ENCODE results near the gene RDH8.
A peak's percentile ranks its signal among the peaks of the same experiment; 100 is the strongest.
"Not testable (repeated sequence)": the region's sequence is repeated elsewhere in the genome, so short reads cannot be mapped to it uniquely, and the experiment has no call there.

The RDH8 gene

GRCh38 chr19:10005632-10006334 is 7.5 kb upstream of the RDH8 start:
- DNase-seq (ENCODE audit: low read depth in 2 of 2): no peak

- DNase-seq (ENCODE audit: low read depth in 2 of 2): no peak
These were observed 7.0 kb upstream of the RDH8 start for GRCh38 chr19:10006335-10006708.

GRCh38 chr19:10006752-10007323 is 6.4 kb upstream of the RDH8 start:
- DNase-seq (ENCODE audit: low read depth in 2 of 2): no peak

GRCh38 chr19:10007371-10008183 is 5.7 kb upstream of the RDH8 start:
- no peak for DNase-seq (ENCODE audit: low read depth in 2 of 2)

- no peak for DNase-seq (ENCODE audit: low read depth in 2 of 2)
These were observed 5.0 kb upstream of the RDH8 start for GRCh38 chr19:10008184-10008765.

GRCh38 chr19:10009714-10010224 is 3.5 kb upstream of the RDH8 start:
- DNase-seq (ENCODE audit: low read depth in 2 of 2): no peak

- no peak for DNase-seq (ENCODE audit: low read depth in 2 of 2)
These were observed 3.0 kb upstream of the RDH8 start, which contains the start of gene COL5A3 for GRCh38 chr19:10010247-10010691. Gene COL5A3, minus strand, starts transcription at chr19:10010504. Its CDS starts 119 bp downstream, at chr19:10010385.

- no peak for DNase-seq (ENCODE audit: low read depth in 2 of 2)
These were observed 2.3 kb upstream of the RDH8 start for GRCh38 chr19:10010939-10011338.

GRCh38 chr19:10011974-10012373 is 1.3 kb upstream of the RDH8 start:
- no peak for DNase-seq (ENCODE audit: low read depth in 2 of 2)

- DNase-seq (ENCODE audit: low read depth in 2 of 2): no peak
These were observed 743 bp downstream of the RDH8 start for GRCh38 chr19:10013834-10014618.

GRCh38 chr19:10018263-10018662 is 5.0 kb downstream of the RDH8 start:
- no peak for DNase-seq (ENCODE audit: low read depth in 2 of 2)

GRCh38 chr19:10018786-10019185 is 5.5 kb downstream of the RDH8 start:
- no peak for DNase-seq (ENCODE audit: low read depth in 2 of 2)

GRCh38 chr19:10019246-10019645 is 6.0 kb downstream of the RDH8 start:
- DNase-seq (ENCODE audit: low read depth in 2 of 2): no peak

- no peak for DNase-seq (ENCODE audit: low read depth in 2 of 2)
These were observed 7.6 kb downstream of the RDH8 start for GRCh38 chr19:10020851-10021250.

GRCh38 chr19:10021446-10021845 is 8.2 kb downstream of the RDH8 start:
- DNase-seq (ENCODE audit: low read depth in 2 of 2): no peak

GRCh38 chr19:10021863-10022262 is 8.6 kb downstream of the RDH8 start:
- no peak for DNase-seq (ENCODE audit: low read depth in 2 of 2)

GRCh38 chr19:10023096-10023495 is 9.8 kb downstream of the RDH8 start:
- not testable (repeated sequence) for DNase-seq (ENCODE audit: low read depth in 2 of 2)

GRCh38 chr19:10026744-10027143 is 13.5 kb downstream of the RDH8 start:
- no peak for DNase-seq (ENCODE audit: low read depth in 2 of 2)

GRCh38 chr19:10027158-10027997 is 14.1 kb downstream of the RDH8 start:
- peak; percentile 61 to 73 for DNase-seq (ENCODE audit: low read depth in 2 of 2)

GRCh38 chr19:10033614-10034013 is 20.3 kb downstream of the RDH8 start:
- DNase-seq (ENCODE audit: low read depth in 2 of 2): no peak

Measured in stimulated activated CD4-positive, alpha-beta T cell treated with anti-CD3 and anti-CD28 coated beads, Interleukin-15, amount 100 ng/mL, for 48 hours (primary cell).